ENCODE measurements around the gene CECR2. TPM values are rescaled to one million over a fixed set of nuclear protein-coding genes. Genes with fewer than 3 reads are reported as not detected.
"Not testable (repeated sequence)": the region's sequence is repeated elsewhere in the genome, so short reads cannot be mapped to it uniquely, and the experiment has no call there.

The CECR2 gene
- total RNA-seq, 1 donor from 2014 or later, result 5.3 TPM

GRCh38 chr22:17493419-17493981, 124.2 kb downstream of the CECR2 start:
- DNase-seq (ENCODE audit: low read depth), result no peak

GRCh38 chr22:17496841-17497240, 127.6 kb downstream of the CECR2 start:
- DNase-seq (ENCODE audit: low read depth), result no peak

- peak; percentile 79 for DNase-seq (ENCODE audit: low read depth)
Measured at GRCh38 chr22:17501679-17502285, 132.5 kb downstream of the CECR2 start.

- DNase-seq (ENCODE audit: low read depth), result no peak
Measured at GRCh38 chr22:17508110-17508509, 138.8 kb downstream of the CECR2 start.

GRCh38 chr22:17512960-17513359, 143.7 kb downstream of the CECR2 start:
- no peak for DNase-seq (ENCODE audit: low read depth)

GRCh38 chr22:17513612-17514011, 144.4 kb downstream of the CECR2 start:
- DNase-seq (ENCODE audit: low read depth), result no peak

- DNase-seq (ENCODE audit: low read depth), result no peak
Measured at GRCh38 chr22:17514084-17514483, 144.8 kb downstream of the CECR2 start.

- DNase-seq (ENCODE audit: low read depth), result peak; percentile 80
Measured at GRCh38 chr22:17518406-17518805, 149.1 kb downstream of the CECR2 start.

GRCh38 chr22:17521971-17522370, 152.7 kb downstream of the CECR2 start:
- DNase-seq (ENCODE audit: low read depth), result not testable (repeated sequence)

- no peak for DNase-seq (ENCODE audit: low read depth)
Measured at GRCh38 chr22:17523925-17524324, 154.7 kb downstream of the CECR2 start.

- DNase-seq (ENCODE audit: low read depth), result peak; percentile 75
Measured at GRCh38 chr22:17536269-17536668, 167.0 kb downstream of the CECR2 start.

GRCh38 chr22:17537155-17537554, 167.9 kb downstream of the CECR2 start:
- DNase-seq (ENCODE audit: low read depth), result no peak

GRCh38 chr22:17540481-17540880, 171.2 kb downstream of the CECR2 start:
- no peak for DNase-seq (ENCODE audit: low read depth)

GRCh38 chr22:17541476-17541875, 172.2 kb downstream of the CECR2 start:
- DNase-seq (ENCODE audit: low read depth), result no peak

- no peak for DNase-seq (ENCODE audit: low read depth)
Measured at GRCh38 chr22:17542452-17542851, 173.2 kb downstream of the CECR2 start.

- DNase-seq (ENCODE audit: low read depth), result no peak
Measured at GRCh38 chr22:17548010-17548755, 178.9 kb downstream of the CECR2 start.

- DNase-seq (ENCODE audit: low read depth), result no peak
Measured at GRCh38 chr22:17548756-17549035, 179.4 kb downstream of the CECR2 start.

GRCh38 chr22:17549183-17549582, 179.9 kb downstream of the CECR2 start:
- DNase-seq (ENCODE audit: low read depth), result no peak

GRCh38 chr22:17549655-17550054, 180.4 kb downstream of the CECR2 start:
- no peak for DNase-seq (ENCODE audit: low read depth)

- peak; percentile 62 for DNase-seq (ENCODE audit: low read depth)
Measured at GRCh38 chr22:17552737-17553136, 183.5 kb downstream of the CECR2 start.

GRCh38 chr22:17554814-17555213, 185.6 kb downstream of the CECR2 start:
- no peak for DNase-seq (ENCODE audit: low read depth)

GRCh38 chr22:17559188-17559587, 189.9 kb downstream of the CECR2 start:
- DNase-seq (ENCODE audit: low read depth), result no peak
